Astrocyte (in vitro differentiated cells and primary cell): Measurements from ENCODE around the gene L1TD1.

Source experiments
- EZH2 ChIP-seq: IDR thresholded peaks from 2 replicates; pipeline ENCODE4 v1.6.1; 2012; ENCODE audit warnings: mild to moderate bottlenecking, low read length, inconsistent platforms; ENCODE audit not compliant: insufficient read depth
- TF ChIP-seq, protein P1 (sequence below): IDR thresholded peaks from 2 replicates; pipeline ENCODE4 v1.5.1; 2011; ENCODE audit warnings: low read depth, mild to moderate bottlenecking, inconsistent platforms, low read length, moderate library complexity; ENCODE audit not compliant: insufficient read depth

DNA sequence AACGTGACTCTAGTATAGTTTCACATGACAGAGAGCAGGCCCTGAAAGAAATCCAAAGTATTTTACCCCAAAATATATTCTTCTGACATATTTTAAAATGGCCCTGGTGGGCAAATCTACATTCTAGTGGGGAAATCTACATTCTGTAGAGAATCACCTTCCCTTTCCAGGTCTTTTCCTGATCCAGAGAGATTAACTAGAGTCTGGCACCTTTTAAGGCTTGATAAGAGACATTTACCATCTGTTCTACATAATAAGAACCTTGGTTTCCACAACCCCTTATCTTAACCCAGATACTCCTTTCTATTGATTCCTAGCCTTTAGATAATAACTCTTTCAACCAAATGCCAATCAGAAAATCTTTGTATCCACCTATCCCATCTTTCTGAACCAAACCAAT lies 17.0 kb upstream of the L1TD1 start:
- TF ChIP-seq, protein P1, sequence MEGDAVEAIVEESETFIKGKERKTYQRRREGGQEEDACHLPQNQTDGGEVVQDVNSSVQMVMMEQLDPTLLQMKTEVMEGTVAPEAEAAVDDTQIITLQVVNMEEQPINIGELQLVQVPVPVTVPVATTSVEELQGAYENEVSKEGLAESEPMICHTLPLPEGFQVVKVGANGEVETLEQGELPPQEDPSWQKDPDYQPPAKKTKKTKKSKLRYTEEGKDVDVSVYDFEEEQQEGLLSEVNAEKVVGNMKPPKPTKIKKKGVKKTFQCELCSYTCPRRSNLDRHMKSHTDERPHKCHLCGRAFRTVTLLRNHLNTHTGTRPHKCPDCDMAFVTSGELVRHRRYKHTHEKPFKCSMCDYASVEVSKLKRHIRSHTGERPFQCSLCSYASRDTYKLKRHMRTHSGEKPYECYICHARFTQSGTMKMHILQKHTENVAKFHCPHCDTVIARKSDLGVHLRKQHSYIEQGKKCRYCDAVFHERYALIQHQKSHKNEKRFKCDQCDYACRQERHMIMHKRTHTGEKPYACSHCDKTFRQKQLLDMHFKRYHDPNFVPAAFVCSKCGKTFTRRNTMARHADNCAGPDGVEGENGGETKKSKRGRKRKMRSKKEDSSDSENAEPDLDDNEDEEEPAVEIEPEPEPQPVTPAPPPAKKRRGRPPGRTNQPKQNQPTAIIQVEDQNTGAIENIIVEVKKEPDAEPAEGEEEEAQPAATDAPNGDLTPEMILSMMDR = no peak
- no peak for TF ChIP-seq EZH2
